Stimulated activated CD4-positive, alpha-beta T cell treated with anti-CD3 and anti-CD28 coated beads, Interleukin-4, amount 100 ng/mL, for 48 hours (primary cell): ENCODE measurements around the gene RIMBP2.
"Not testable (repeated sequence)": the region's sequence is repeated elsewhere in the genome, so short reads cannot be mapped to it uniquely, and the experiment has no call there.

Source experiments
- DNase-seq, 2 donors: peaks; one replicate each; pipeline ENCODE4 v3.0.0-alpha.2; 2020; ENCODE audit warnings: low read depth in 2 of 2

RIMBP2 gene

DNA sequence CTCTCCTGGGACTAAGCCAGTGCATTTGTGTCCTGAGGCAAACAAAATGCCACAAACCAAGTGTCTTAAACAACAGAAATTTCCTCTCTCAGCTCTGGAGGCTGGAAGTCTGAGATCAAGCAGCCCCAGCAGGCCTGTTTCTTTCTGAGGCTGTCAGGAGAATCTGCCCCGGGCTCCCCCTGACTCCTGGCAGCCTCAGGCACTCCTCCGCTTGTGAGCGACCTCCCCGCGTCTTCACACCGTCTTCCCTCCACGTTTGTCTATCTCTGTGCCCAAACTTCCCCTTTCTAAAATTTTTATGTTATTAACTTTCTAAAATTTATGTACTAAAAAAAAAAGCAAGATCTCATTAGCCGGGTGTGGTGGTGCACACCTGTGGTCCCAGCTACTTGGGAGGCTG lies 59.7 kb downstream of the RIMBP2 start:
- DNase-seq: no peak

DNA sequence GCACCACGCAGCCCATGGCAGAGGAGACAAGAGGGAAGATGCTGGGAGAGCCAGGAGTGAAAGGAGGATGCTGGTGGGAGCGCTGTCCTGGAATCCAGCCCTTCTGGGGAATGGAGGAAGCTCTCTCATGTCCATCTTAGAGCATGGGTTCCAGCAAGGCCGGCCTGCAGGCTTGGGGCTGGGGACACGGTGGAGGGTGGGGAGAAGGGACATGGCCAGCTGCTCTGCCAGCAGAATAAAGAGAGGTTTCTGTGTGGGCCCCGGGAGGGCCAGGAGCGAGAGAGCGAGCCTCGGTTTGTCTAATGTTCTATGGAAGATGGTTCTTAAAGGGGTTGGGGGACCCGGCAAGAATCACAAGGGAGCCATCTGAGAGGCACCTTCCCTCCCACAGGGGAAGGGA lies 60.2 kb downstream of the RIMBP2 start:
- no peak for DNase-seq

DNA sequence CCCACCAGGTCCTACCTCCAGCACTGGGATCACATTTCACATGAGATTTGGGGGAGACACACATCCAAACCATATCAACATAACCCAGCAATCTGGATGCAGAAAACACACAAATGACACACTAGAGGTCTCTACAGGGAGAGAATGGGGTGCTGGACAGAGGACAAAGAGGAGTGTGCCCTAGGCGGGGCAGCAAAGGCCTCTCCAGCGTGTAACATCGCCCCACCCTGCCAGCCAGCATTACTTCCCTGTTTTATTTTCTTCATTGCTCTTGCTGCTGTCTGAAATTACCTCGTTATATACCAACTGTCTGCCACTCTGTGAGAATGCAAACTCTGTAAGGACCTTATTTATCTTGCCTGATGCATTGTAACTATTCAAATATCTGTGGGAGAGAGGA lies 61.1 kb downstream of the RIMBP2 start:
- no peak for DNase-seq

DNA sequence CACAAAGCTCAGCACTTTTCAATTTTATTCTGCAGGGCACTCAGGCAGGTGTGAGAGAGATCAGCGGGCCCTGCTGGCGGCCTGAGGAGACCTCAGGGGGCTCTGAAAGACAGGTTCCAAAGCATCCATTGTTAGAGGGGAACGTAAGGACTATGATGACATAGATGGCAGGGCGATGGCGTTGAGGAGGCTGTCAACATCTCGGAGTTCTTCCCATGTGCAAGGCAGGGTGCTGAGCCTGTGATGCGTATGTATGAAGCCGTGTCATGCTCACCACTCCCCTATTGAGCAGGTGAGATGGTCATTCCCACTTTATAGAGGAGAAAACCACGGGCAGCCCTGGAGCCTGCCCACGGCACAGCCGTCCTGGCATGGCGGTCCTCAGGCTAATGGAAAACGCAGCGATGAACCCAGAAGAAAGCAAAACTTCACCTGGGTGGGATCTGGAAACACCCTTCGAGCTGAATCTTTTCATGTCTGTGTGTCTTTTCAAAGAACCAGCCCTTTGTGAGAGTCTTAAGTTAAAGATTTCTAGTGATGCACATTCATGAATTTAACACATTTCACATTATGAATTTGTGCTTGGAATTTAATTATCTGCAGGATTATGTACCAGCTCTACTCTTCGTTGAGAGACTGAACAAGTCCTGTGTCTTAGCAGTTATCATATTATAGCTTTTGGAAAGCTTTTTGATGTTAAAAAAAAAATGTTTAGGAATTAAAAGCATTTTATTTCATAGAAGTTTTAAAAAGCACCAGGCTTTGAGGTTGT lies 64.7 kb downstream of the RIMBP2 start:
- no peak for DNase-seq

DNA sequence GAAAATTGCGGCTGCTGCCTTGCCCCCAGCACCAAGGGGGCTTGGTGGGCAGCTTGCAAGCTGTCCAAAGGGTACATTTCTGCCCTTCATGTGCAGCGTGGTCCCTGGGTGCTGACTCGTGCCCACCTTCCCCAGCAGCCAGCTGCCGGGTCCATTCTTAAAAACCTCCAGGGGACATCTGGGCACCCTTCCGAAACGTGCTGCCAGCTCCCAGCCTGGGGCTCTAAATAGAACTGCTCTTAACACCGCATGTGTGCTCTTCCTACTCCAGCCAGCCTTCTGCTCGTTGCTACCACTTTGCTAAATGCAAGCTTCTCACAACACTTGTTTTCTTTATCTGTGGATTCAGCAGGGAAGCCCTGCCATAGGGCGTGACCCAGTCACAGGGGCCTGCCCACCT lies 66.0 kb downstream of the RIMBP2 start:
- no peak for DNase-seq

DNA sequence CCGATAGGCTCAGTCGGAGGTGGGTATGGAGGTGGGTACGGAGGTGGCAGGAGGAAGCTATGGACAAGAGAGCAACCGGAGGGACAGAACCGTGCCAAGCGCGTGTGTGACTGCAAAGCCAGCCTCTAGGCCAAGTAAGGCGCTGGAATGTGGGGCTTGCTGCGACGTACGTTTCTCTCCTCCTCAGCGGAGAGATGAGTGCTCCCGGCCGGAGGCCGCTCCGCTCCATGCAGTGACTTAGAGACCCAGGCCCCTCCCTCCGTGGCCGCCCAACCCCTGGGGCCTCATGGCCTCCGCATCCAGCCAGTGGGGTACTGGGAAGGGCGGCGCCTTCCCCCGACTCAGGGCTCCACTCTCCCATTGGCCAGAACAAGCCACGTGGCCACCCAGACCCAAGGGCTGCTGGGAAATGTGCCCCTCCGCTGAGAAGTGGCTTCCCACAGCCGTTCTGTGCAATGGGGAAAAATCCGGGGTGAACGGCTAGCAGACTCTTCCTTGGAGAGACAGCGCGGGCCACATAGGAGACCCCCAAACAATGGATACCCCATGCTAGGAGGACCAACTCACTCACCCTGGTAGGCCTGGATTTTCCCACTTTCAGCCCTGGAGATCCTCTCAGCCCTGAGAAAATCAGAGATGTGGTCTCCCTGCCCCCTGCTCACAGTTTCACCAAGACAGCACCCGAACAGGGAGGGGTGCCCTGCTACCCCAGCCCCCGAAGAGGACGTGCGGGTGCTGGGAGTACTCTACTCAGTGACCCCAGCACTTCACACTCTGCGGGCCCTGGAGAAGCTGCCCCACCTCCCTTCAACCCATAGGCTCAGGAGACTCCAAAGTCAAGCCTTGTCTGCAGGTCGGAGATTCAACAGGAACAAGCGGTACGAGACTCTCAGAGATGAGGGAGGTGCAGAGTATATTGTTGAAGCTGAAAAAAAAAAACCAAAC lies 66.7 kb downstream of the RIMBP2 start:
- DNase-seq: no peak

DNA sequence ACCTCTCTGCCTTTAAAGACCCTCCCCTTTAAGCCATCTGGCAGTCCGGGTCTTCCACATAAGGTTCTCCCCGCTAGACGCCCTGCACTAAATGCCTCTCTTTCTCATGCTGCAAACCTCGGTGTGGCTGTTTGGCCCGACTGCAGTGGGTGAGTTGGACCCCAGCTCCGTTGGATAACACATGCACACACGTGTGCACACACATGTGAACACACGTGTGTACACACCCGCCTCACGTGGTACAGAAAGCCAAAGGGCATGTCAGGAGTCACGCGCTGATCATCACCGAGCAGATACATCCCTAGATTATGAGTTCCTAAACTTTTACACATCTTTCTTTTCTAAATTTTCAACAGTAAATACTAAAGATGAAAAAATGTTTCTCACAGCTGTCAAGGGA lies 68.3 kb downstream of the RIMBP2 start:
- DNase-seq: no peak

DNA sequence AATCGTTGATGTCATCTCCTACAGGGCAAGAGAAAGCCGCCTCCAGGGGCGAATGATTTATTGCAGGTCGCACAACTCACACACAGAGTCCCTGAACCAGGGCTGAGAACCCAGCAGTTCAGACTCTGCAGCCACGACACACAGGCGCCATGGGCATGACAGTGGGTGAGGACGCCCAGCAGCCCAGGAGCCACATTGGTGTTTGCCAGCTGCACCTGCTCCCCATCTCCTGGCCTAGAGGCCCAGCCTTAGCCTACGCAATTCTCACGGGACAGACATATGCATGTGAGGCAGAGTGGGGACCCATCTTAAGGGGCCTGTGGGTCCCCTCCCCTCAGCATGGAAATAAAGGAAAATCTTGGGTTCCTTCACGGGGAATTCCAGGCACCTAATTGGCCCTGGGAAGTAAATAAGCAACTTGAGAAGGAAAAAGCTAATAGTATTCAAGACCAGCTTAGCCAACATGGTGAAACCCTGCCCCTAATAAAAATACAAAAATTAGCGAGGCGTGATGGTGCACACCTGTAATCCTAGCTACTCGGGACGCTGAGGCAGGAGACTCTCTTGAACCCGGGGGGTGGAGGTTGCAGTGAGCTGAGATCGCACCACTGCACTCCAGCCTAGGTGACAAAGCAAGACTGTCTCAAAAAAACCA lies 69.3 kb downstream of the RIMBP2 start:
- no peak for DNase-seq

DNA sequence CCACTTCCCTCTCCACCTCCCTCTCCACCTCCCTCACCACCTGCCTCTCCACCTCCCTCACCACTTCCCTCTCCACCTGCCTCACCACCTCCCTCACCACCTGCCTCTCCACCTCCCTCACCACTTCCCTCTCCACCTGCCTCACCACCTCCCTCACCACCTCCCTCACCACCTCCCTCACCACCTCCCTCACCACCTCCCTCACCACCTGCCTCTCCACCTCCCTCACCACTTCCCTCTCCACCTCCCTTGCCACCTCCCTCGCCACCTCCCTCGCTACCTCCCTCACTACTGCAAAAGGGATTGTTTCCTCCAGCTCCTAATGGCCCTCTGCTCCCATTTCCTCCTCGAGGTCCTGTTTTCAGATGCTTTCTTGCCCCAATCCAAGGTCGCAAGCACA lies 69.9 kb downstream of the RIMBP2 start:
- not testable (repeated sequence) for DNase-seq

DNA sequence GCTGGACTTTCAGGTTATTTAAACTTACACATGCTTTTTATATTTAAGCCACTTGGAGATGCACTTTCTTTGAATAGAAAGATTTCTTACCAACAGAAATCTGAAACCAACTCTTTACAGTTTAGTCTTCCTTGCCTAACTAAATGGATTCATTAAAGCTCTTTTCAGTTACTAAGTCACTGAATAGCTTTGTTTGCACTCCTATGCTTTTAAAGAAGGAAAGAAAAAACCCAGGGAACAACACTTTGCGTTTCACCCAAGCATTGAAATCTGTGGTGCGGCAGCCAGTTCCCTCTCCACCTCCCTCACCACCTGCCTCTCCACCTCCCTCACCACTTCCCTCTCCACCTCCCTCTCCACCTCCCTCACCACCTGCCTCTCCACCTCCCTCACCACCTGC lies 70.3 kb downstream of the RIMBP2 start:
- no peak for DNase-seq

DNA sequence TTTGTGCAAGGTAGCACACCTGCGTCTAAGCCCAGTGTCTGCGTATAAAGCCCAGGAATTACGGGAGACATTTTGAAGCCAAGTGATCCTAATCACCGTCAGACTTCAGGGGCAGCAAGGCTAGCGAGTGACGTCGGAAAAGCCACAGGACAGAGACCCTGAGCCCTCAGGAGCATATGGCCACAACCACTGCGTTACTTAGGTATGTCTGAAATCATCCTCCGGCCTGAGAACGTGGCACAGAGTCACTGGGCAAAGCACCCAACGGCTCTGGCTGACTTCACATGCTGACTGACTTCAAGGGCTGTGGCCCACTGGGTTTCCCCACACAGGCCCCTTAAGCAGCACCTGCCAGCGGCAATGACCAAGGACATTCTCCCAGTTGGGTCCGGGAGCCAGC lies 71.5 kb downstream of the RIMBP2 start:
- no peak for DNase-seq

DNA sequence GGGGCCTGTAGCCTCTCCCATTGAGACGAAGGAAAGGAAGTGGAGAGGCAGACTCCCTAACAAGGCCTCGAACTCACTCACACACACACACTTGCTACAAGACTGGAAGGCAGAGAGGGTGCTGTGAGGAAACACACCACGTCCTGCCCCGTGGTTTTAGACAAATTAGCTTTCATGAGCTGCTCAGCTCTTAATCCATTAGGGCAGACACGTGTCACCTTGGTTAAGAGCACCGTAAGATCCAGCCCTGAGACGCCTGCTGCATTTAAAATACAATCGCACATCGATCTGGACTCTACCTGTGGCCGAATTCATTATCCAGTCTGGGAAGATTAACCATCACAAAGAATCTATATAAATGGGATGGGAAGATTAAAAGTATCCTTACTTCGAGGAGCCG lies 72.0 kb downstream of the RIMBP2 start:
- DNase-seq: no peak

DNA sequence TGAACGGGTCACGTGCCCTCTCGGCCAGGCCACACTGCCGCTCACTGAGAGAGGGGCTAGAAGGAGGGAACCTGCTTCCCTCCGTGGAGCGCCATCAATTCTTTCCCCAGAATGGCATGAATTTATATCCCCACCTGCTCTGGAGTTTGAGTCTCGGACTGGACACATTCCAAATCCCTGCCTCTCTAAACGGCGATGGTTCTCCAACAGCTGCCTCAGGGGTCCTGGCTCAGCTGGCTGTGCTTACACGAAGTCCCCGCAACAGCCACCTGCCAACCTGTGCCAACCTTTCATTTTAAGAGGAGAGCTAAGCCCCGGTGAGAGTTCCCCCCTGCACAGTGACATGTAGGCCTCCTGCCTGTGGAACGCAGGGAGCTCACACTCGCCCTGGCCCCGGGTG lies 73.2 kb downstream of the RIMBP2 start:
- no peak for DNase-seq

DNA sequence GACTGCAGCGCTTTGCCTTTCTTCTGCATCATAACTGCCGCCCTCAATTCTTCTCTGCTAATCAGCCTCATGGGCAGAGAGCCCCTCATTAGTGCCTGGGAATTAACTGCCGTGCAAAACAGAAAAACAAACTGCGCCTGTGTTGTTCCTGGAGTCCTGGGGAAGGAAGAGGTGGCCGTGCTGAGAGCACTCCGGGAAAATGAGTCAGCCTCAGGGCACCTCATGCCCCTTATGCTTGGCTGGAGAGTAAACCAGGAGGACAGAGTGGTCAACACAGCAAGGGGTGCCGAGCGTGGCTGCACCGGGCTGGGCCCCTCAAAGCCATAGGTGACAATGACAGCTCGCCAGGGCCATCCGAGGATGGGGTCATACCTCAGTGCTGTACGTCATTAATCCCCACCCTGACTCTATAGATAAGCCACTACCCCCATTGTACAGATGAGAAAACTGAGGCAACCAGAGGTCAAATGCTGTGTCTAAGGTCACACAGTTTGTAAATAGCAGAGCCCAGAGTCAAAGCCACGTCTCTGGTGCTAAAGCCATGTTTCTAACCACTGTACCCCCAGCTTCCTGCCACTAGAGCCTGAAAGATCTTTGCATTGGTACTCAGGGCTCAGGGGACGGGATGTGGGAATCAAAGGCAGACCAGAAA lies 74.4 kb downstream of the RIMBP2 start:
- no peak for DNase-seq

DNA sequence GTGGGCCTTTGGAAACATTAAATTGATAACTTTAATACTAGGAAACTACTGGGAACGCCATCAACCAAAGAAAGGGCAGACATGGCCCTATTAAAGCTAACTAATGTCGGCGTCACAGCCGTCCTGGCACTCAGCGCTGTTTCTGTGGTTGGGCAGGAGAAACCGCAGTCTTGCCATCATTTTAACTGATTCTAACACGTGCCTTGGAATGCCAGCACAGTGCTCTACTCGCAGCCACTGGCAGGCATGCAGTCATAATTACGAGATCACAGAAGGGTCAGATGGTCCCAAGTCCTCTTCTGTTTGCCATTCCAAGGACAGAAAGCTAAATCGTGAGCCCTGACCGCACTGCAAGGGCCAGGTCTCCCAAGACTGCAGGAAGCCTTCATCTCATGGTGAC lies 75.2 kb downstream of the RIMBP2 start:
- no peak for DNase-seq

DNA sequence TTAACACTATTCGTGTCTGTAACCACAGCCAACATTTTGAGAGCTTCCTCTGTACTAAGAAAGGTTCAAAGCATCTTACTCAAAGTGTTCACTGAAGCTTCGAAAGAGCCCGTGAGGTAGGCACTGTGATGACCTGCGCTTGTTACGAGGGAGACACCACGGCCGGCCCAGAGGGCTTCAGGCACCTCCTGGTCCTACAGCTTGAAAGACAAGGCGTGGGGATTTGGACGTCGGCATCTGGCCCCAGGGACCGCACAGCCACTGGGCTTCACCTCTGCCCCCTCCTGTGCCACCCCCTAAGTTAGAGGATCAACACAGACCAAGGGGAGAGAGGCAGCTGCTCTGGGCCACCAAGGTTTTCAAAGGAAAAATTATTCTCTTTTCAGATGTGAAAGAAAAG lies 75.6 kb downstream of the RIMBP2 start:
- DNase-seq: no peak

DNA sequence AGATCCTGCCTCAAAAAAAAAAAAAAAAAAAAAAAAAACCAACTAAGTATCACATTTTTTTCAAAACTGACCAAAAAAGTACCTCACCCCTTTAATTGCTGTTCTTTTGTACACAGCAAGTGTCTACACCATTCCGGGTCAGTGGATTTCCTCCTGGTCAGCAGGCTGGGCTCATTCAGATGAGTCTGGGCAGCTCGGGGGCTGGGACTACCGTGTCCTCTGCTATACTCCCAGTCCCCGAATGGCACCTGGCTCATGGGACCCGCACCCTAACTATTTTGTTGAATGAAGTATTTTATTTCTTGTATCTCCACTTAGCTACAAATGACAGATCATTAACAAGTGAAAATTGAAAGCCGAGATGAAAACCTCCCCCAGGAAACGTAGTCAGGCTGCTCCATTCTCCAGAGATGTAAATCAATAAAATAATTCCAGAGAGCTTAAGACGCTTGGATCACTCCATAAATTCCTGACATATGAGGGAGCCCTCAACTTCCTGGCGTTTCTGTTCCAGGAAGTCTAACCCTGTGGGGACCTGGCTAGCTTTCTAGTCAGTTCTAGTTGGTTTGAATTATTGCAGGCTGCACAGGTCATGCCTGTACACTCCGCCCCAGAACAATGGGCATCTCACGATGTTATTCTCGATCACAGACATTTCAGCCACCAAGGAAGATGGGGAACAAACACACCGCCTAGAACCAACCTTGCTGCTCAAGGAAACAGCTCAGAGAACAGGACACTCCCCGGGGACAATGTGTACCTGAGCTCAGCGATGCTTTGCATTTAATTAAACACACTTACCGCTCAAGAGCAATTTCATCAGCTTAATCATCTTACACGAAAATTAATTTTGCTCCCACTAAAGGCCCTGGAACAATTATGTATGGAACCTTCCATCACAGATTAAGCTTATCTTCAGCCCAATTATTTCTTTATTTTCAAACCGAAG lies 76.3 kb downstream of the RIMBP2 start:
- DNase-seq: no peak

DNA sequence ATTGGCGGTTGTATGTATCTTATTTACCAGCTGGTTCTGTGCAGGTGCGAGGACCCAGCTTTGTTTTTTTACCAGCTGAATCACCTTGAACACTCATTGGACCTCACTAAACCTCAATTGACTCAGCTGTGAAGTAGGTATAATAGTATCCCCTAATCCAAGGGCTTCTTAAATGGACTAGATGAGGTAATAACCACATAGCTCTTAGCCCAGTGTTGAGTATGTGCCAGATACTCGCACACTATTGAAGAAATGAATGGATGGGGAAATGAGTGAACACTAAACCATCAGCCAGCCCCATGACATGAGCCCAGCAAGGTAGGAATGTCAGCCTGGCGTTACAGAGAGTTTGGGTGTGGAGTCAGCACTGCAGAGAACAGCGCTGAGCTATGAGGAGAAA lies 79.7 kb downstream of the RIMBP2 start:
- no peak for DNase-seq

DNA sequence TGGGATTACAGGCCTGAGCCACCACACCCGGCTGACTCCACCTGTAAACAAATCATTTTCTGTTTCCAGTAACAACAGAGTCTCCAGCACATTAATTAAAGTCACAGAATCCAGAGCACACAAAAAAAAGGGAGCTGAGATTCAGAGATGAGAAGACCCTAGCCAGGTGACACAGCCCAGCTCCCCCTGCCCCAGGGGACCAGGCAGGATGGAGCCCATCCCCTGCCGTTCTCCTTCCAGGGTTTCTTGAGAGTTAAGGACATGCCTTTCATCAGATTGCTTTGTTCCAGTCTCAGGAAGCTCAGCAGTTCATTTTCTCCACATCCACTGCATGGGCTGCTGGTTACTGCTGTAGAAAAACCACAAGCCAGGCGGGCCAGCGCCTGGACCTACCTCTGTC lies 81.2 kb downstream of the RIMBP2 start:
- DNase-seq: no peak

DNA sequence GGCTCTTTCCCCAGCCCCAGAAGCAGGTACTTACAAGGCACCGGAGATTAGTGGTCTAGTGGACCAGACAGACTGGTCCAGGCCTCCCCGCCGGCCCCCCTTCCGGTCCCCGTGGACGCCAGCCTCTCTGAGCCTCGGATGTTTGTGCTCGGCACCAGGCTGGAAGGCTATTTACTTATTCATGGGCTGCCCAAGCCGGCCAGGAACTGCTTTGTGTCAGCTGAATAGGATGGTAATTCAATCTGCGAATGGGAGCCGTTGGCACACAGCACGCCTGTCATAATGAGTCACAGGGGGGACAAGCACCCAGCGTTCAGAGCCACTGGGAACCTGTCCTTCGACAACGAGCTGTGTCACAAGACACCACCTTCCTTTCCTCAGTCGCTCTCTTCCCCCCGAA lies 82.3 kb downstream of the RIMBP2 start:
- DNase-seq: no peak

DNA sequence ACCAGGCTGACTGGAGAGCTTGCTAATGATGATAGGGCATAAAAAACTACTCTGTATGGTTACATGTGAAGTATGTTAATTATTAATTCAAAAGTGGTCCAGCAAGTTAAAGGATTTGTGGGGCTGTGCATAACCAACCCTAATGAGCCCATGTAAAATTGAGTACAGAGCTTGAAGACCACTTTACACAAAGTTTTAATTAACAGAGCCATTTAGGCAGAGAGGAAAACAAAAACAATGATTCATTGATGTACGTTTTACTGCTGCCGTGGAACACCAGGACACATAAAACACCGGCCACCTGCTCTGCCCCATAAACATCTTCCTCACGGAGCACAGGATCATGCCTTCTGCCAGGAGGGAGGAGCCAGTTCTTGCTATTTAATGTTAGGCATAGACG lies 83.5 kb downstream of the RIMBP2 start:
- DNase-seq: no peak
